Measurements from ENCODE around the gene ZNF750.
A peak's percentile ranks its signal among the peaks of the same experiment; 100 is the strongest.

Gene ZNF750

GRCh38 chr17:82871776-82872561 is 32.1 kb upstream of the ZNF750 start:
- Histone ChIP-seq H3K4me2 (ENCODE audit: low read length) (peak overlapping the region; percentile 58), H2AFZ (ENCODE audit: low read length) (no peak overlapping the region), H3K9ac (ENCODE audit: low read length) (peak overlapping the region; percentile 57), H4K20me1 (ENCODE audit: insufficient read depth, low read length) (no peaks in the 10 kb centered on the region), H3F3A (ENCODE audit: insufficient read depth, low read length) (no peaks in the 10 kb centered on the region), H3K36me3 (ENCODE audit: insufficient read depth, low read length) (peaks cover 25% of the 10 kb centered on the region; the same call in 1 of the 2 replicates), H3K27ac (ENCODE audit: low read depth, low read length, poor library complexity, severe bottlenecking) (peak overlapping the region; percentile 93), H3K27me3 (ENCODE audit: insufficient read depth, low read length) (no peaks in the 10 kb centered on the region), H3K4me1 (ENCODE audit: insufficient read depth, low read length, severe bottlenecking) (peaks cover 44% of the 10 kb centered on the region), H3K4me3 (ENCODE audit: low read depth, low read length, poor library complexity, severe bottlenecking) (peak overlapping the region; percentile 36), H3K9me2 (ENCODE audit: low read depth, low read length) (no peaks in the 10 kb centered on the region), H3K9me3 (ENCODE audit: low read length) (no peaks in the 10 kb centered on the region), H3K79me2 (ENCODE audit: insufficient read depth, low read length) (no peaks in the 10 kb centered on the region)
- no peak for TF ChIP-seq EZH2 (IDR thresholded peaks at IDR 0.05; ENCODE audit: borderline replicate concordance, low read length)
- TF ChIP-seq CTCF (IDR thresholded peaks at IDR 0.05; ENCODE audit: low read length), result 0 out of 2 replicates have a peak, but pooled peaks have one; percentile 11

- H3K27ac ChIP-seq (ENCODE audit: low read depth, low read length, poor library complexity, severe bottlenecking), result peak overlapping the region; percentile 93
- peak overlapping the region; percentile 58 for H3K4me2 ChIP-seq (ENCODE audit: low read length)
- peaks cover 25% of the 10 kb centered on the region; the same call in 1 of the 2 replicates for H3K36me3 ChIP-seq (ENCODE audit: insufficient read depth, low read length)
Observed at GRCh38 chr17:82871056-82871775, 31.4 kb upstream of the ZNF750 start.

DNA sequence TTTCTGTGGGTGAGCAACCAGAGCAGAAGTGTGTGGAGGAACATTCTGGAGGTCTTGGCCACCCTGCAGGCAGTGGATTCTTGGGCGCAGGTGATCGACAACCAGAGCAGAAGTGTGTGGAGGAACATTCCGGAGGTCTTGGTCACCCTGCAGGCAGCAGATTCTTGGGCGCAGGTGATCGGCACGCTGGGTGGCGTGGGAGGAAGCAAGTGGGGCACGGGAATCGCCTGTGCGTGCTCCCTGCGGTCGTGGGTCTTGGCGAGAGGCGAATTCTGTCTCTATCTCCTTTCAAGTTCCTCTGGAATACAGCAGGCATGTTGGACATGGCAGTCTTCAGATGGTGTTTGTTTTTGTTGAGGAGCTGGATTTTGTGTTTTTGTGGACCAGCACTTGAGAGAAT is 30.7 kb upstream of the ZNF750 start:
- no peak for TF ChIP-seq CTCF (IDR thresholded peaks at IDR 0.05; ENCODE audit: low read length)
- no peak for TF ChIP-seq EZH2 (IDR thresholded peaks at IDR 0.05; ENCODE audit: borderline replicate concordance, low read length)
- Histone ChIP-seq H4K20me1 (ENCODE audit: insufficient read depth, low read length) (no peaks in the 10 kb centered on the region), H3K36me3 (ENCODE audit: insufficient read depth, low read length) (peaks cover 23% of the 10 kb centered on the region; the same call in 1 of the 2 replicates), H3K9me2 (ENCODE audit: low read depth, low read length) (no peaks in the 10 kb centered on the region), H3K4me2 (ENCODE audit: low read length) (peak overlapping the region; percentile 58; the same call in 1 of the 2 replicates), H3K9ac (ENCODE audit: low read length) (no peak overlapping the region; the same call in 1 of the 2 replicates), H3K4me1 (ENCODE audit: insufficient read depth, low read length, severe bottlenecking) (peaks cover 57% of the 10 kb centered on the region), H3F3A (ENCODE audit: insufficient read depth, low read length) (no peaks in the 10 kb centered on the region), H2AFZ (ENCODE audit: low read length) (no peak overlapping the region), H3K79me2 (ENCODE audit: insufficient read depth, low read length) (no peaks in the 10 kb centered on the region), H3K27ac (ENCODE audit: low read depth, low read length, poor library complexity, severe bottlenecking) (peak overlapping the region; percentile 93), H3K4me3 (ENCODE audit: low read depth, low read length, poor library complexity, severe bottlenecking) (no peak overlapping the region), H3K27me3 (ENCODE audit: insufficient read depth, low read length) (no peaks in the 10 kb centered on the region), H3K9me3 (ENCODE audit: low read length) (no peaks in the 10 kb centered on the region)

More at GRCh38 chr17:82871056-82871775, 31.4 kb upstream of the ZNF750 start:
- Histone ChIP-seq H3F3A (ENCODE audit: insufficient read depth, low read length) (no peaks in the 10 kb centered on the region), H3K9me2 (ENCODE audit: low read depth, low read length) (no peaks in the 10 kb centered on the region), H4K20me1 (ENCODE audit: insufficient read depth, low read length) (no peaks in the 10 kb centered on the region), H3K4me1 (ENCODE audit: insufficient read depth, low read length, severe bottlenecking) (peaks cover 50% of the 10 kb centered on the region), H3K27me3 (ENCODE audit: insufficient read depth, low read length) (no peaks in the 10 kb centered on the region), H3K9ac (ENCODE audit: low read length) (peak overlapping the region; percentile 57), H3K9me3 (ENCODE audit: low read length) (no peaks in the 10 kb centered on the region), H2AFZ (ENCODE audit: low read length) (no peak overlapping the region), H3K4me3 (ENCODE audit: low read depth, low read length, poor library complexity, severe bottlenecking) (peak overlapping the region; percentile 36), H3K79me2 (ENCODE audit: insufficient read depth, low read length) (no peaks in the 10 kb centered on the region)
- TF ChIP-seq EZH2 (IDR thresholded peaks at IDR 0.05; ENCODE audit: borderline replicate concordance, low read length) (no peak), CTCF (IDR thresholded peaks at IDR 0.05; ENCODE audit: low read length) (peak; percentile 64)

Data from OCI-LY1 (cell line).